ENCODE results near the gene PDE4B.
"Not testable (repeated sequence)": the region's sequence is repeated elsewhere in the genome, so short reads cannot be mapped to it uniquely, and the experiment has no call there.

DNA sequence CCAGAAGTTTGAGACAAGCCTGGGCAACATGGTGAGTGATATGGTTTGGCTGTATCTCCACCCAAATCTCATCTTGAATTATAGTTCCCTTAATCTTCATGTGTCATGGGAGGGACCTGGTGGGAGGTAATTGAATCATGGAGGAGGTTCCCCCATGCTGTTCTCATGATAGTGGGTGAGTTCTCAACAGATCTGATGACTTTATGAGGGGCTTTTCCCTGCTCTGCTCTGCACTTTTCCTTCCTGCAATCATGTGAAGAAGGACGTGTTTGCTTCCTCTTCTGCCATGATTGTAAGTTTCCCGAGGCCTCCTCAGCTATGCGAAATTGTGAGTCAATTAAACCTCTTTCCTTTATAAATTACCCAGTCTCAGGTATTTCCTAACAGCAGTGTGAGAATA, 213.8 kb downstream of the PDE4B start:
- TF ChIP-seq CTCF, POLR2A (IDR thresholded peaks at IDR 0.05): not testable (repeated sequence)
